ENCODE results near the gene PLCE1.
"Not testable (repeated sequence)": the region's sequence is repeated elsewhere in the genome, so short reads cannot be mapped to it uniquely, and the experiment has no call there.

Gene PLCE1

DNA sequence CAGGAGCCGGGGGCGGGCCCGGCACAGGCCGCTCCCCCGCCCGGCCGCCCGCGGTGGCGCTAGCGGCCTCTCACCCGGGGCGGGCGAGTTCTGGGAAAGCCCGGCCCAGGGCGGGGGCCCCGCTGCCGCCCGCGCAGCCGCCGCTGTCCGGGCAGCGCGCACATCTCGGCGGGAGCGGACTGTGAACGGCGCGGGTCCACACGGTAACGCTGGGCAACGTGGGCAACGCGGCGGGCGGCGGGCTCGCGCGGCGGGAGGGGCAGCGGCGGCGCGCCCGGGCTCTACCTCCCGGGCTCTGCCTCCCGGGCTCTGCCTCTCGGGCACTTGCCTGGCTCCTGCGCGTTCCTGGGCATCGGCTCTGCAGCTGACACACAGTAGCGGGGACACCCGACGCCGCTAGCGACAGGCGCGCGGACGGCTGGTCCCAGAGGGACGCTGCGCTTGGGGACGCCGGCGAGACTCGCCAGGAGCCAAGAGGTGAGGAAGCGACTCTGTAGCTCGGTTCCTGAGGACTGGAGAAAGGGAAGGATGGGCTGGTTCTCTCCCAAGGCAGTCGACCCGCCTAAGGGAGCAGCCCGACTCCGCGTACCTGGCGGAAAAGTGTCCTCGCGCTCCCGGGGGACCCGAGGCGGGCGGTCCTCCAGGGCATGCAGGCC is at the start of gene PLCE1:
PLCE1 (plus strand) TSS at position 150 of the 656 bp plus-strand sequence. CDS start 37,116 bp downstream, outside the sequence.
- DNase-seq, result no peak

DNA sequence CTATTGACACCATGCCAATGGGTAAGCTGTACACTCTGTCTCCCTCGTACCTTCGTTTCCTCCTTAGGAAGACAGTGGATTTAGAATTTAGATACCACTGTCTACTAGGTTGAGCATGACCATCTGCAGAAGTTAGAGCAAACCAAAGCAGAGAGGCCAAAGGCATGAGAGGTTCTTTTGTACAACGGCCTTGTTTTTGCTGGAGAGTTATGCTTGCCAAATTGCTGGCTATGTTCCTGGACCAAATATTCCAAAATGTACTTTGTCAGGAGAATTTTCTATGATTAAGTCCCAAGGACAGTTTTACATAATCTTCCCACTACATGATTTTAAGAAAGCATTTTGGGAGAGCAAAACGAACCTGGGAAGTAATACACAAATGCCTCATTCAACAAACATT is 47.9 kb upstream of the PLCE1 start:
- DNase-seq, result no peak

- DNase-seq, result no peak
Observed at GRCh38 chr10:93947055-93947454, 46.7 kb upstream of the PLCE1 start.

DNA sequence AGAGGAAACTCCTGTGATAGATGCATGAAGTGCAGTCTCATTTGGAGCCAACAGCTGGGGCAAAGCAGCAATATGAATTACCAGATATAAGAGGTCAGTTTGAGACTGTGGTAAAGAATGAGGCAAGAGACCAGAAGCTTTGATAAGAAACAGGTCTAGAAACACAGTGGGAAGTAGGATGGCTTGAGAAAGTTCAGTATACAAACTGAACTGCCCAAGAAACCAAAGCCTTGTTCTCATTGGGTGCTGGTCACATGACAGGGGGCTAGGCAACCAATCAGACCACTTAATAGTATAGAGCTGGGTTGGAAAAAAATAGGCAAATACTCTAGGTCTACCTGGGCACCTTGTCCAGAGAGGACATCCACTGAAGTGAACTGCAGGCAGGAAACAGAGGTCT is 46.2 kb upstream of the PLCE1 start:
- DNase-seq, result no peak

- DNase-seq, result no peak
Observed at GRCh38 chr10:93951905-93952304, 41.8 kb upstream of the PLCE1 start.

- DNase-seq, result no peak
Observed at GRCh38 chr10:93954299-93954698, 39.4 kb upstream of the PLCE1 start.

- DNase-seq, result no peak
Observed at GRCh38 chr10:93954726-93955363, 38.9 kb upstream of the PLCE1 start.

- no peak for DNase-seq
Observed at GRCh38 chr10:93958834-93959233, 34.9 kb upstream of the PLCE1 start.

- DNase-seq, result not testable (repeated sequence)
Observed at GRCh38 chr10:93960988-93961387, 32.7 kb upstream of the PLCE1 start.

- no peak for DNase-seq
Observed at GRCh38 chr10:93962973-93963372, 30.8 kb upstream of the PLCE1 start.

GRCh38 chr10:93963434-93963833 is 30.3 kb upstream of the PLCE1 start:
- no peak for DNase-seq

DNA sequence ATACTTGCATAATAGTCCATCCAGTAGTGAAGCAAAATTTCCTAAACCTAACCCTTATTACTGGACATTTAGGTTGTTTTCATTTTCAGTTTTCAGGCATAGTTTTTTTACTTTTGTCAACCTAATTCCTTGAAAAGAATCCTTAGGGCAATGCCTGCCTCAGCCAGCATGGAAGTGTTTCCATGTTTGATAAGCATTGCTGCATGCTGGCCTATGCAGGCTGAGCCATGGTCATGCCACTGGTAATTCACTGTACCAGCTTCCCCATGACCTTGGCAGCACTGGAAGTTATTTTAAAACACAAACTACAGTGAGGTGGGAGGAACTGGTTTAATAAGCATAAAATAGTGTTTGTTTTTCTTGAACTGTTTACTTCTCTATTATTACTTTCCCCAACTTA is 27.8 kb upstream of the PLCE1 start:
- no peak for DNase-seq

DNA sequence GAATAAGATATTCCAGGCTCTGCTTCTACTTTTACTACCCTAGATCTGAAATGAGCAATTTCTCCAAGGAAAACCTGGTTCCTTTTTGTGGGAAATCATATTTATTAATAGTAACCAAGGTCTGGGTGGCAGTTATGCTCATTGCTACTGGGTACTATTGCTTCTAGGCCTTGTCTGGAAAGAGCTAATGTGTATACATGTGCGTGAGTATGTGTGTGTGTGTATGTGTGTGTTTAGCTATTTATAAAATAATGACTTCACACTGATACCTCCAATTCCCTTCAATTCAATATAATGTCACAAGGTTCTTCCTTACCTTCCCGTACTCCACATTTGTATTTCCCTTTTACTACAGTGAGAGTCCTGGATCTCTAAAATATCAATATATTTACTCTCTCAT is 26.0 kb upstream of the PLCE1 start:
- no peak for DNase-seq

DNA sequence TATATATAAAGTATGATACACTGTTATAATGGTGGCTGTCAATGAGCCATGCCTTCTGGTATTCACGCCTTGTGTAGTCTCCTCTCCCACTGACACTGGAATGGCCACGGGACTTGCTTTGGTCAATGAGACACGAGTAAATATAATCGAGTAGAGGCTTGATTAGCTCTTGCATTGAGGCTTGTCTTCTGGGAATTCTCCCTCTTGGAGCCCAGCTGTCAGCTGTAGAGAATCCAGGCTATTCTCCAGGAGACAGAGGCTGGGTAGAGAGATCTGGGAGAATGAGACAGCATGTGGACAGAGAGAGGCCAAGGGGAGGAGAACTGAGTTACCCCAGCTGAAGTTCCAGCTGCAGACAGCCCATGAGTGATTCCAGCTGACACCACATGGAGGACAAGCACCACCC is 25.2 kb upstream of the PLCE1 start:
- DNase-seq, result no peak

- not testable (repeated sequence) for DNase-seq
Observed at GRCh38 chr10:93970433-93971010, 23.2 kb upstream of the PLCE1 start.

- no peak for DNase-seq
Observed at GRCh38 chr10:93973748-93974445, 19.8 kb upstream of the PLCE1 start.

- no peak for DNase-seq
Observed at GRCh38 chr10:93977442-93977841, 16.3 kb upstream of the PLCE1 start.

DNA sequence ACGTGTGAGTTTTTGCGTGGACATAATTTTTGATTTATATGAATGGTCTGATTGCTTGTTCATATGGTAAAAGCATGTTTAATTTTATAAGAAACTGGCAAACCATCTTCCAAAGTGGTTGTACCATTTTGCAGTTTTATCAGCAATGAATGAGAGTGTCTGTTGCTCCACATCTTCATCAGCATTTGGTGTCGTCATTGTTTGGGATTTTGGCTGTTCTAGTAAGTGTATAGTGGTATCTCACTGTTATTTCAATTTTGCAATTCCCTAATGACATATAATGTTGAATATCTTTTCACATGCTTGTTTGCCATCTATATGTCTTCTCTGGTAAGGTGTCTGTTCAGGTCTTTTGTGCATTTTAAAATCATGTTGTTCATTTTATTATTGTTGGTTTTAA is 13.2 kb upstream of the PLCE1 start:
- no peak for DNase-seq

DNA sequence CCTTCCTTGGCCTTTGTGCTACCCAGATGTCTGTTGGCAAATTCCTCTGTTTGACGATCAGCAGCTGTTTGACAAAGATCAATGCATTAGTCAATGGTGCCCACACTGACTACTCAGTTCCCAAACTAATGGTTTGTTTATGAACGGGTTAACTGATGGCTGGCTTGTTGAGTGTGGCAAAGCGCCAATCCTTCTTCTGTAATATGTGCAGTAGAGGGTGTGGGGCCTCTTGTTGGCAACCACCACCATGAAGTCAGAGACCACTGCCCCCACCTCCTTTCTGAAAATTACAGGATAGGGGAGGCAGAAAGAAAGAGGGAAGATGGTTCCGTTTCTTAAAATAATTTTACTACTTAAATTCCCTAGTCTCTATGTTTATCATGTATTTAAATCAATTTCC is 2.6 kb upstream of the PLCE1 start:
- no peak for DNase-seq

DNA sequence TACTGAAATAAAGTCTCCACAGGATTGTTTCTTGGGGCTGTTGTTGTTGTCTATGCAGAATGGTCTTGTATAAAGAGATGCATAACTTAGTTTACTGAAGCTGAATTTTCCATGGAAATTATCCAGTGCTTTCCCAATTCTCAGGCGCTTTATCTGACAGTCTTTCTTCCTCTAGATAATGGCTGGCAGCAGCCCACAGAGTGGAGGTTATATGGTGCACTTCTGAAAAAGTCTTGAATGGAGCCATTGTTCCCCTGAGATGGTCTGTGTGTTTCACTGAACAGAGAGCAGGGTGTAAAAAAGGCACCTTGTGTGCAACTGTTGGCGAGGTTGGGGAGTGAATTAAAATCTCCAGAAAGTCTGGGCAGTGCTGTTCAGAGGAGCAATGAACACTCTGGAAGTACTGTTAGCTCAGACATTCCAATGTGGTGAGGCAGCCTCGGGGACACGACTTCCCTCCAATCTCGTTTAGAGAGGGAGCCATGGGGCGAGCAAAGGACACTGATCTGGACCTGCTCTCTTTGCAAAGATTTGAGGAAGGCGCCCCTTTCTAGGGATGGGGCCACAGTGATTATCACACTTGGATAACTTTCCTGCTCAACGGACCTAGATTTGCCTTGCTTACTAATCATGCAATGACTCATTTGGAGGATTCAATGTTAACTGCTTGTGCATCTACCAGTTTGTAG is 2.0 kb upstream of the PLCE1 start:
- DNase-seq, result no peak

- DNase-seq, result no peak
Observed at GRCh38 chr10:93992400-93993030, 1.2 kb upstream of the PLCE1 start.

GRCh38 chr10:93993414-93993781 is 333 bp upstream of the PLCE1 start:
- no peak for DNase-seq

DNA sequence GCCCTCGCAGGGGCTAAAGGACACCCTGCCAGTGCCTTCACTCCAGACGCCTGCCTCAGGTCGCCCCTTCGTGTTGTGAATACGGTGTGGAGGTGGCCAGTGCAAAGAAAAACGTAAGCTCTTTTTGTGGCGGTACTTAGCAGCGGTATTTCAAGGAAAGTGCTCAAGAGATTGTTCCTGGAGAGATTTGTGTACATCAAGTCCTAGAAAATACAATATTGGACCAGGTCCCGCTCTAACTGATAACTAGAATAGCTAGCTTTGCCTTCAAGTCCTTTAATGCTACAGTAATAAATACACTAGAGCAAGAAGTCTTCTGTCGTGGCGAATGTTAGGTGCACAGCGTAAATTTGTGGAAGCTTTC is 689 bp downstream of the PLCE1 start:
- no peak for DNase-seq
